ENCODE data around the gene AGBL1. TPM values are rescaled to one million over a fixed set of nuclear protein-coding genes. Genes with fewer than 3 reads are reported as not detected.

The AGBL1 gene
- total RNA-seq, 1 donor: not detected

GRCh38 chr15:86413191-86413590 lies 333.5 kb downstream of the AGBL1 start:
- H3K4me3 ChIP-seq (ENCODE audit: low read depth, low read length): no peak overlapping the region
- DNase-seq (ENCODE audit: low read depth): no peak
- TF ChIP-seq, protein P1, sequence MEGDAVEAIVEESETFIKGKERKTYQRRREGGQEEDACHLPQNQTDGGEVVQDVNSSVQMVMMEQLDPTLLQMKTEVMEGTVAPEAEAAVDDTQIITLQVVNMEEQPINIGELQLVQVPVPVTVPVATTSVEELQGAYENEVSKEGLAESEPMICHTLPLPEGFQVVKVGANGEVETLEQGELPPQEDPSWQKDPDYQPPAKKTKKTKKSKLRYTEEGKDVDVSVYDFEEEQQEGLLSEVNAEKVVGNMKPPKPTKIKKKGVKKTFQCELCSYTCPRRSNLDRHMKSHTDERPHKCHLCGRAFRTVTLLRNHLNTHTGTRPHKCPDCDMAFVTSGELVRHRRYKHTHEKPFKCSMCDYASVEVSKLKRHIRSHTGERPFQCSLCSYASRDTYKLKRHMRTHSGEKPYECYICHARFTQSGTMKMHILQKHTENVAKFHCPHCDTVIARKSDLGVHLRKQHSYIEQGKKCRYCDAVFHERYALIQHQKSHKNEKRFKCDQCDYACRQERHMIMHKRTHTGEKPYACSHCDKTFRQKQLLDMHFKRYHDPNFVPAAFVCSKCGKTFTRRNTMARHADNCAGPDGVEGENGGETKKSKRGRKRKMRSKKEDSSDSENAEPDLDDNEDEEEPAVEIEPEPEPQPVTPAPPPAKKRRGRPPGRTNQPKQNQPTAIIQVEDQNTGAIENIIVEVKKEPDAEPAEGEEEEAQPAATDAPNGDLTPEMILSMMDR (IDR thresholded peaks at IDR 0.05; ENCODE audit: insufficient read depth, low read length): no peak

DNA sequence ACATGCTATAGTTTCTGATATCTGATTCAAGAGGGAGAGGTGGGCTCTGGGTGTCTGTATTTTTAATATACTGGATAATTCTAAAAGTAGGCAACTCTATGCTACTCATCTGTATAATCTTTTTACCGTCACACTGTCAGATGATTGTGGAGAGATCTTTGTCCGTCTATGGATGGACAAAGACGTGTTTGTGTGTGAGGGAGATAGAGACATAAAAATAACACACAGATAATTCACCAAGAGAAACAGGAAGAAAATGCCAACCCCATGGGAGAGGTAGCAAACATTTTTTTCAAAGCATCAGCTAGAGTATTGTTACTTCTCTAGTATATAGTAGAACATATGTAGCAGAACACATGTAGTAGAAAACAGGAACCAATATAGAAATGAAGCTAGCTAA lies 346.1 kb downstream of the AGBL1 start:
- TF ChIP-seq, protein P1 (IDR thresholded peaks at IDR 0.05; ENCODE audit: insufficient read depth, low read length): no peak
- DNase-seq (ENCODE audit: low read depth): no peak

GRCh38 chr15:86432861-86433260 lies 353.2 kb downstream of the AGBL1 start:
- H3K4me3 ChIP-seq (ENCODE audit: low read depth, low read length): no peak overlapping the region
- no peak for DNase-seq (ENCODE audit: low read depth)
- TF ChIP-seq, protein P1 (IDR thresholded peaks at IDR 0.05; ENCODE audit: insufficient read depth, low read length): no peak

More for the DNA sequence above, 346.1 kb downstream of the AGBL1 start:
- H3K4me3 ChIP-seq (ENCODE audit: low read depth, low read length): no peak overlapping the region

- TF ChIP-seq, protein P1 (IDR thresholded peaks at IDR 0.05; ENCODE audit: insufficient read depth, low read length): no peak
- no peak overlapping the region for H3K4me3 ChIP-seq (ENCODE audit: low read depth, low read length)
- no peak for DNase-seq (ENCODE audit: low read depth)
Observed at GRCh38 chr15:86433983-86434382, 354.3 kb downstream of the AGBL1 start.

DNA sequence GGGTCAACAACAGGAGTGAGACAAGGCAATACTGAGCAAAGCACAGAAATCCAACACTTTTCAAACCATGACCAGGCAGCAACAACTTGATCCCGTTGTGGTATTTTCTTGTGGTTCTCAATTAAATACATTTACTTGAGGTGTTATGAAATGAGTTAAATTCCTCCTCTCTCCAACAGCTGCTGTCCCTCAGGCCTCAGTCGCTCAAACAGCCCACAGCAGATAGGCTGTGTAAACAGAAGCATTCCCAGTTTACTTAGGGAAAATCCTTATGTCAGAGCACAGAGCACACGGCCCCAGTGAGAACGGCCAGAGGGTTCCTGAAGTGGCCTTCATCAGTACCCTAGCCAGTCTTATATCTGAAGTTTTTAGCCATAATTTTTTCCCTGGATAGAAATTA lies 359.9 kb downstream of the AGBL1 start:
- no peak for DNase-seq (ENCODE audit: low read depth)
- TF ChIP-seq, protein P1 (IDR thresholded peaks at IDR 0.05; ENCODE audit: insufficient read depth, low read length): no peak
- no peak overlapping the region for H3K4me3 ChIP-seq (ENCODE audit: low read depth, low read length)

GRCh38 chr15:86444527-86444926 lies 364.9 kb downstream of the AGBL1 start:
- DNase-seq (ENCODE audit: low read depth): no peak
- TF ChIP-seq, protein P1 (IDR thresholded peaks at IDR 0.05; ENCODE audit: insufficient read depth, low read length): no peak
- no peak overlapping the region for H3K4me3 ChIP-seq (ENCODE audit: low read depth, low read length)

GRCh38 chr15:86445579-86446252 lies 366.0 kb downstream of the AGBL1 start:
- H3K4me3 ChIP-seq (ENCODE audit: low read depth, low read length): no peak overlapping the region
- TF ChIP-seq, protein P1 (IDR thresholded peaks at IDR 0.05; ENCODE audit: insufficient read depth, low read length): no peak
- no peak for DNase-seq (ENCODE audit: low read depth)

All from fibroblast of the aortic adventitia (primary cell).